A673 (cell line): ENCODE results near the gene RBBP5. TPM values are rescaled to one million over a fixed set of nuclear protein-coding genes. Genes with fewer than 3 reads are reported as not detected.

Experiments used
- BruUV-seq: library from RNA; stranded (reverse); fragments of 400-500 nt; replicated peaks from 2 replicates; lab custom pipeline; 2021; lab: Mats Ljungman, UMichigan
- CTCF ChIA-PET: fragments of 300-600 bp; sonication (Branson Sonifier 250); formaldehyde crosslinking; loops from one replicate; lab custom pipeline; 2022; ENCODE audit warnings: antibody characterized with exemption; lab: Charles Lee
- POLR2A ChIA-PET: fragments of 300-600 bp; sonication (Branson Sonifier 250); formaldehyde crosslinking; loops from one replicate; lab custom pipeline; 2022; ENCODE audit warnings: antibody characterized with exemption; ENCODE audit not compliant: low non-redundant PET; lab: Charles Lee
- DNase-seq: peaks from one replicate; pipeline ENCODE4 v3.0.0-alpha.2; 2015; ENCODE audit warnings: low spot score
- H3K27ac ChIP-seq: fragments of 200-600 bp; sonication (generic); 2 replicates; pipeline ENCODE4 v1.5.1; 2016; ENCODE audit warnings: mixed run types, low read depth, mild to moderate bottlenecking, mixed read lengths, antibody characterized with exemption, low read length; ENCODE audit not compliant: poor library complexity, severe bottlenecking
- H3K27me3 ChIP-seq: fragments of 200-600 bp; sonication (generic); replicated peaks from 2 replicates; pipeline ENCODE4 v1.6.1; 2017; ENCODE audit warnings: mixed run types, low read depth, mild to moderate bottlenecking, mixed read lengths, antibody characterized with exemption, low read length; ENCODE audit not compliant: insufficient read depth, poor library complexity
- H3K36me3 ChIP-seq: fragments of 200-600 bp; sonication (generic); 2 replicates; pipeline ENCODE4 v1.6.1; 2016; ENCODE audit warnings: mixed run types, mild to moderate bottlenecking, mixed read lengths, antibody characterized with exemption, low read length; ENCODE audit not compliant: insufficient read depth, poor library complexity, severe bottlenecking
- H3K4me1 ChIP-seq: fragments of 200-600 bp; sonication (generic); 2 replicates; pipeline ENCODE4 v1.6.1; 2017; ENCODE audit warnings: mixed run types, mild to moderate bottlenecking, mixed read lengths, antibody characterized with exemption, low read length; ENCODE audit not compliant: insufficient read depth, poor library complexity, severe bottlenecking
- H3K4me3 ChIP-seq: fragments of 200-600 bp; sonication (generic); 2 replicates; pipeline ENCODE4 v1.5.1; 2016; ENCODE audit warnings: low read depth, mixed run types, mild to moderate bottlenecking, mixed read lengths, low read length; ENCODE audit not compliant: poor library complexity, severe bottlenecking
- H3K9me3 ChIP-seq: fragments of 200-600 bp; sonication (generic); 2 replicates; pipeline ENCODE4 v1.6.1; 2016; ENCODE audit warnings: mixed run types, low read depth, mild to moderate bottlenecking, mixed read lengths, antibody characterized with exemption, low read length; ENCODE audit not compliant: poor library complexity, severe bottlenecking
- CTCF ChIP-seq: fragments of 300-800, 200-600 bp; sonication (generic); conservative IDR thresholded peaks from 2 replicates; pipeline ENCODE4 v1.5.1; 2017; ENCODE audit warnings: low read depth, mild to moderate bottlenecking, antibody characterized with exemption, low read length, moderate library complexity, mixed read lengths
- EZH2 ChIP-seq: fragments of 200-600 bp; sonication (generic); IDR thresholded peaks from 2 replicates; pipeline ENCODE4 v1.6.1; 2017; ENCODE audit warnings: borderline replicate concordance, low read depth, mild to moderate bottlenecking, mixed read lengths, antibody characterized with exemption, low read length; ENCODE audit not compliant: poor library complexity, severe bottlenecking
- intact Hi-C: fragments of 100-400 bp; cut with micrococcal nuclease; formaldehyde crosslinking; loops from one replicate; pipeline ENCODE4 v1.10.0; 2022; ENCODE audit not compliant: unreplicated experiment
- total RNA-seq: library from RNA; stranded (reverse); gene quantifications from 2 replicates; pipeline ENCODE4 v1.2.3, GENCODE V29; 2021

Gene RBBP5
- total RNA-seq, 1 experiment from 2014 or later, result 32.0 TPM

GRCh38 chr1:205062895-205063294 lies 58.9 kb downstream of the RBBP5 start:
- H3K4me3 ChIP-seq, result no peak overlapping the region
- H3K27ac ChIP-seq, result no peak overlapping the region
- intact Hi-C loops, result loop anchor here (5.0 kb wide), 1 partner anchor 194 kb away; no protein-coding TSS in a partner anchor
- BruUV-seq, result no TSS peak
- ChIA-PET POLR2A (no interaction called here), CTCF (interaction anchor here (0.5 to 2.9 kb wide), 3 partner anchors 70 to 496 kb away, joined by 4 to 58 read pairs (median 14); no protein-coding TSS in a partner anchor)
- H3K4me1 ChIP-seq, result no peaks in the 10 kb centered on the region
- DNase-seq, result no peak
- TF ChIP-seq EZH2, result no peak
- TF ChIP-seq CTCF, result no peak
- no peaks in the 10 kb centered on the region for H3K27me3 ChIP-seq
- H3K9me3 ChIP-seq, result no peaks in the 10 kb centered on the region
- no peaks in the 10 kb centered on the region for H3K36me3 ChIP-seq

DNA sequence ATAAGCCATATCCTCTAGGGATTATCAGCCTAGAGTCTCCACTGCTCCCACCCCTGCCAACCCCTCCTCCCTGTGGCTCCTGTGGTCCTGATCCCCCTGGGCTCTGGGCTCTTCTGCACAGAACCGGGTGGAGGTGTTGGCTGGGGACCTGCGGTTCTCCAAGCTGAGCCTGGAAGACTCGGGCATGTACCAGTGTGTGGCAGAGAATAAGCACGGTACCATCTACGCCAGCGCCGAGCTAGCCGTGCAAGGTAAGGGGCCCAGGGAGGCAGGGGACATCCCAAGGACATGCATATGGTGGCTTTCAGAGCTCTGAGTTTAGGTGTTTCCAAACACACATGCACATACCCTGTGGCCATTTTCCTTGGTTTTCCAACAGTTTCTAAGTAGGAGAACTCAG lies 59.5 kb downstream of the RBBP5 start:
- POLR2A ChIA-PET, result no interaction called here
- TF ChIP-seq CTCF (no peak), EZH2 (no peak)
- Histone ChIP-seq H3K27ac (no peak overlapping the region), H3K9me3 (no peaks in the 10 kb centered on the region), H3K27me3 (no peaks in the 10 kb centered on the region), H3K4me3 (no peak overlapping the region), H3K4me1 (no peaks in the 10 kb centered on the region), H3K36me3 (no peaks in the 10 kb centered on the region)
- CTCF ChIA-PET, result interaction anchor here (0.5 to 2.9 kb wide), 6 partner anchors 70 to 496 kb away, joined by 3 to 58 read pairs (median 10); no protein-coding TSS in a partner anchor
- intact Hi-C loops, result loop anchor here (5.0 kb wide), 1 partner anchor 195 kb away; no protein-coding TSS in a partner anchor
- no TSS peak for BruUV-seq
- DNase-seq, result no peak

DNA sequence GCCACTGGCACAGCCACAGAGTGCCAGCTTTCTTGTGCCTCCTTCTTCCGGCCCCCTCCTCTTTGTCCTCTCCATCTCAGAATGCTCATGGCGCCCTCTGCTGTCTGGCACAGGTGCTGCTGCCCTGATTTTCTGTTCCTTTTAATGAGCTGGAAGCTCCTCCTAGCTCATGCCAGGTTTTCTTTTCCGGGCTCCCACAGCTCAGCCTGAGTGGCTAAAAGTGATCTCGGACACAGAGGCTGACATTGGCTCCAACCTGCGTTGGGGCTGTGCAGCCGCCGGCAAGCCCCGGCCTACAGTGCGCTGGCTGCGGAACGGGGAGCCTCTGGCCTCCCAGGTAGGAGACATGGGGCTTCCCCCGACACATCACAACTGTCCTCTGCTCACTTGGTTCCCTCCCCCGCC lies 60.1 kb downstream of the RBBP5 start:
- BruUV-seq, result no TSS peak
- intact Hi-C loops, result loop anchor here (1.0 to 5.0 kb wide), 2 partner anchors 72 to 196 kb away; no protein-coding TSS in a partner anchor
- Histone ChIP-seq H3K4me1 (no peaks in the 10 kb centered on the region), H3K36me3 (no peaks in the 10 kb centered on the region), H3K27me3 (no peaks in the 10 kb centered on the region), H3K4me3 (no peak overlapping the region), H3K27ac (no peak overlapping the region), H3K9me3 (no peaks in the 10 kb centered on the region)
- CTCF ChIA-PET, result interaction anchor here (0.5 to 2.9 kb wide), 21 partner anchors 9 to 1750 kb away, joined by 3 to 58 read pairs (median 5); no protein-coding TSS in a partner anchor
- TF ChIP-seq CTCF, result peak; percentile 96
- TF ChIP-seq EZH2, result no peak
- peak; percentile 87 for DNase-seq
- POLR2A ChIA-PET, result no interaction called here
